ENCODE data around the gene CCDC3. TPM values are rescaled to one million over a fixed set of nuclear protein-coding genes. Genes with fewer than 3 reads are reported as not detected.

Gene CCDC3
- total and polyA plus RNA-seq, 2 of the 8 experiments (the other 6 are each of a cell fraction or from before 2014, with no cell fraction given) = 3.4 to 3.7 TPM

DNA sequence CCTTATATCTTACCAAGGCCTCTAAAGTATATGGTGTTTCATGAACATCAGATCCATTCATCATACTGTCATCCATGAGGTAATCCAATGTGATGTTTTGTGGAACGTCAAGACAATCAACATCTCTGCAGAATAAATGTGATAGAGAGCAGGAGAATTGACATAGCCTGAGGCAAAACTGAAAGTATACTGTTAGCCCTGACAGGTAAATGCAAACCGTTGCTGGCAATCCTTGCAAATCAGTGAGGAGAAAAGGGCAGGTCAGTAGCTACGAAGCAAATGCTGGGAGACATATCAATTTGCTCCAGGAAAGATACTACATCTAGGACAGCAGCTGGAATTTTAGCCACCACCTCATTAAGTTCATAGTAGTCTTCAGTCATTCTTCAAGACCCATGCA, 4.5 kb upstream of the CCDC3 start:
- no peak overlapping the region for H3K9ac ChIP-seq (replicated peaks in 1 of 4; ENCODE audit: extremely low read depth in 1 of 4, low read depth in 3 of 4, low read length in 3 of 4)
- no peak overlapping the region for H3K56ac ChIP-seq (replicated peaks; ENCODE audit: insufficient read length, low read depth, low read length)
- H2AK5ac ChIP-seq (ENCODE audit: low read depth, low read length) = no peak overlapping the region
- POLR2A ChIA-PET (ENCODE audit: partially characterized antibody) = interaction anchor here (1.5 kb wide), 1 partner anchor 30 kb away, joined by 6 read pairs; no protein-coding TSS in a partner anchor
- H4K91ac ChIP-seq (replicated peaks; ENCODE audit: insufficient read length, low read length) = no peak overlapping the region
- no peak overlapping the region for H2BK120ac ChIP-seq (replicated peaks; ENCODE audit: low read depth, low read length)
- H2AFZ ChIP-seq (ENCODE audit: low read length) = no peak overlapping the region
- no peaks in the 10 kb centered on the region for H3K9me3 ChIP-seq (ENCODE audit: insufficient read depth in 2 of 2, low read depth in 1 of 2, low read length in 1 of 2)
- no peak overlapping the region for H3K4me3 ChIP-seq (ENCODE audit: extremely low read depth in 1 of 4, insufficient read depth in 2 of 4, low read depth in 3 of 4, low read length in 4 of 4)
- WGBS, 2 experiments (ENCODE audit: extremely low coverage in 1 of 2, insufficient coverage in 1 of 2, insufficient read length in 1 of 2, insufficient replicate concordance in 2 of 2, low coverage in 1 of 2, low lambda C conversion rate in 2 of 2, missing lambda C conversion rate in 1 of 2) = 58% methylated on average over 3 of the region's 3 CpGs; no CpG with 5 or more reads in 1 of the 2 experiments
- FAIRE-seq (no peak), DNase-seq (ENCODE audit: low read depth in 1 of 2, low spot score in 2 of 2) (no peak)
- H3K79me2 ChIP-seq (ENCODE audit: control insufficient read depth in 1 of 2, insufficient read depth in 2 of 2, low read length in 2 of 2) = no peaks in the 10 kb centered on the region
- H3K14ac ChIP-seq (ENCODE audit: insufficient read length) = no peak overlapping the region
- no peak overlapping the region for H3K18ac ChIP-seq (ENCODE audit: extremely low read depth, low read length)
- no peaks in the 10 kb centered on the region; the same call in 1 of the 2 replicates for H3K79me1 ChIP-seq (ENCODE audit: low read depth, low read length)
- peaks cover 3% of the 10 kb centered on the region for H3K23me2 ChIP-seq (ENCODE audit: low read depth, low read length)
- H3K4ac ChIP-seq (replicated peaks; ENCODE audit: insufficient read length, low read depth, low read length) = no peak overlapping the region
- H2BK12ac ChIP-seq (ENCODE audit: low read depth, low read length) = no peak overlapping the region
- no peaks in the 10 kb centered on the region for H3K36me3 ChIP-seq (ENCODE audit: control insufficient read depth in 2 of 4, insufficient read depth in 4 of 4, low read length in 3 of 4)
- no peak overlapping the region for H3K4me2 ChIP-seq (ENCODE audit: insufficient read depth in 1 of 2, low read depth in 2 of 2, low read length in 2 of 2)
- H2BK20ac ChIP-seq (ENCODE audit: low read length) = no peak overlapping the region
- H3K4me1 ChIP-seq (replicated peaks in 1 of 4; ENCODE audit: control insufficient read depth in 3 of 4, insufficient read depth in 4 of 4, low read length in 3 of 4) = no peaks in the 10 kb centered on the region; a peak in 1 of 7 replicates
- H3K27ac ChIP-seq (ENCODE audit: low read depth, low read length) = no peak overlapping the region
- no peak overlapping the region for H2BK5ac ChIP-seq (ENCODE audit: low read depth, low read length)
- peaks cover 4 to 20% (median 12%) of the 10 kb centered on the region in 4 experiments for H3K27me3 ChIP-seq (replicated peaks in 1 of 4; ENCODE audit: control insufficient read depth in 3 of 4, extremely low read depth in 1 of 4, insufficient read depth in 3 of 4, low read length in 3 of 4)
- H2BK15ac ChIP-seq (ENCODE audit: low read length) = no peak overlapping the region
- no peak overlapping the region for H4K8ac ChIP-seq (ENCODE audit: extremely low read depth, insufficient read depth, low read length)
- CTCF ChIA-PET (ENCODE audit: partially characterized antibody) = interaction anchor here (1.7 kb wide), 1 partner anchor 10 kb away, joined by 3 read pairs; no protein-coding TSS in a partner anchor
- H4K5ac ChIP-seq (ENCODE audit: insufficient read length, low read depth, low read length) = no peak overlapping the region
- H3K23ac ChIP-seq (ENCODE audit: insufficient read length) = no peak overlapping the region
- H4K20me1 ChIP-seq (replicated peaks in 1 of 2; ENCODE audit: control insufficient read depth in 1 of 2, insufficient read depth in 2 of 2, low read length in 2 of 2) = no peaks in the 10 kb centered on the region
- TF ChIP-seq SIRT6 (IDR thresholded peaks at IDR 0.05; ENCODE audit: low read length) = no peak
- no peak for TF ChIP-seq KDM4A (IDR thresholded peaks at IDR 0.05; ENCODE audit: low read depth, low read length, severe bottlenecking)
- no peak for TF ChIP-seq EGR1 (IDR thresholded peaks at IDR 0.05; ENCODE audit: borderline replicate concordance, low read depth, low read length)
- no peak for TF ChIP-seq BRCA1 (IDR thresholded peaks at IDR 0.05; ENCODE audit: low read depth, low read length)
- TF ChIP-seq KDM5A (IDR thresholded peaks at IDR 0.05; ENCODE audit: low read length) = no peak
- no peak for TF ChIP-seq PHF8 (conservative IDR thresholded peaks at IDR 0.05; ENCODE audit: low read depth, low read length)
- no peak for TF ChIP-seq SUZ12 (IDR thresholded peaks at IDR 0.05; ENCODE audit: low read length)
- no peak for TF ChIP-seq TEAD4 (IDR thresholded peaks at IDR 0.05; ENCODE audit: low read depth, low read length)
- TF ChIP-seq NANOG (IDR thresholded peaks at IDR 0.05; ENCODE audit: insufficient read depth, low read depth, low read length, poor library complexity, severe bottlenecking) = no peak
- TF ChIP-seq KDM1A (IDR thresholded peaks at IDR 0.05; ENCODE audit: borderline replicate concordance, low read length) = no peak
- no peak for TF ChIP-seq CREB1 (IDR thresholded peaks at IDR 0.05)
- no peak for TF ChIP-seq TBP (IDR thresholded peaks at IDR 0.05; ENCODE audit: low read depth, low read length)
- TF ChIP-seq, protein P1, sequence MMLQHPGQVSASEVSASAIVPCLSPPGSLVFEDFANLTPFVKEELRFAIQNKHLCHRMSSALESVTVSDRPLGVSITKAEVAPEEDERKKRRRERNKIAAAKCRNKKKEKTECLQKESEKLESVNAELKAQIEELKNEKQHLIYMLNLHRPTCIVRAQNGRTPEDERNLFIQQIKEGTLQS (IDR thresholded peaks at IDR 0.05; ENCODE audit: insufficient read depth, low read depth, low read length) = no peak
- TF ChIP-seq CHD1 (IDR thresholded peaks at IDR 0.05; ENCODE audit: low read depth, low read length) = no peak

Data from H1 (cell line).